NOMO-1 (cell line): ENCODE results near the gene PRDM10.
A peak's percentile ranks its signal among the peaks of the same experiment; 100 is the strongest.
"Not testable (repeated sequence)": the region's sequence is repeated elsewhere in the genome, so short reads cannot be mapped to it uniquely, and the experiment has no call there.

Experiments
- DNase-seq, 2 experiments: peaks; one replicate each; lab custom pipeline; 2025; ENCODE audit not compliant: unreplicated experiment in 2 of 2; lab: John Stamatoyannopoulos, UW

The PRDM10 gene

DNA sequence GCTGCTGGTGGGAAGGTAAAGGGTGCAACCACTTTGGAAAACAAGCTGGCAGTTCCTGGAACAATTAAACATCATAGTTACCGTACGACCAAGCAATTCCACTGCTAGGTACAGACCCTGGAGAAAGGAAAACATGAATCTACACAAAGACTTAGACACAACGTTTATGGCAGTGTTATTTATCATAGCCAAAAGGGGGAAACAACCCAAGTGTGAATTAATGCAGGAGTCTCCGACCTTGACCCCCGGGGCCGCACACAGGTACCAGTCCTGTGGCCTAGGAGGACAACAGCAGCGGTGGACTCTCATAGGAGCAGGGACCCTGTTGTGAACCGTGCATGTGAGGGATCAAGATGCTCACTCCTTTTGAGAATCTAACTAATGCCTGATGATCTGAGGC is 22.5 kb downstream of the PRDM10 start:
- DNase-seq: no peak

DNA sequence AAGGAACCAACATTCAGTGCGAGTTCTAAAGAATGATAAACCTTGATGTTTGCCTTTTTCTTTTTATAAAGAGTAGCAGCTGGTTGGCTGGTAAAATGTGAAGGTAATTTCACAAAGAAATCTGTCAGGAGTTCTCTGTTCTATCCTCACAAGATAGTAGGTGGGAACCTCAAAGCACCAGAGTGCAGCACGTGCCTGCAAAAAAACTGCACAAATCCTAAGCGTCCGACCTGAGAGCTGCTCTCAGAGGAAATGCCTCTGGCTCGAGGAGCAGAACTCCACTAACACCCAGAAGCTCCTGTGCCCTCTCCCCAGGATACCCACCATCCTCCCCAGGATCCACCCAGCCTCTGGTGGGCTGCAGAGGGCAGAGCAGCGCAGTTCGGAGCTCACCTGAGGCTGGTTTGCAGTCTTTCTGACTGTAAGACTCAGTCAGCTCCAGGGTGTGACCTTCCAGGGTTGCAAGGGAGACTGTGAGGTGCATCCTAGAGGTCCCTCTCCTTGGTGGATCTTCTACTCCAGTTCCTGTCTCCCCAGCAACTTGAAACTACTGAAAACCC is 23.5 kb downstream of the PRDM10 start:
- no peak for DNase-seq

DNA sequence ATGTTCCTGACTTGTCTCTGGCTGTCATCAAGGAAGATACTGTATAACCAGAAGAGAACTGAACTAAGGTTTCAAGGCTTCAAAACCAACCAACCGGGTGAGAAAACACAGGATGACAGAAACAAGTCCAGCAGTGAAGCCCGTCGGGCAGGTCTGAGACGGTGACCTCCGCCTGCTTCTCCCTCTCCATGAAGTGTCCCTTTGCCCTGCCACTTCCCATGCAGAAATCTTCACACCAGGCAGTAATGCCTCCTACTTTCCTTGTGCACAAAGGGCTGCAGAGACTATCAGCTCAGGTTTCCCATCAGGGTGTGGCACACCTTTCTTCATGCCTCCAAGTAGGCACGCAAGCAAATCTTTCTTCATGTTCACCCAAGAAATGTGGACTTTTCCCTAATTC is 24.2 kb downstream of the PRDM10 start:
- no peak for DNase-seq

DNA sequence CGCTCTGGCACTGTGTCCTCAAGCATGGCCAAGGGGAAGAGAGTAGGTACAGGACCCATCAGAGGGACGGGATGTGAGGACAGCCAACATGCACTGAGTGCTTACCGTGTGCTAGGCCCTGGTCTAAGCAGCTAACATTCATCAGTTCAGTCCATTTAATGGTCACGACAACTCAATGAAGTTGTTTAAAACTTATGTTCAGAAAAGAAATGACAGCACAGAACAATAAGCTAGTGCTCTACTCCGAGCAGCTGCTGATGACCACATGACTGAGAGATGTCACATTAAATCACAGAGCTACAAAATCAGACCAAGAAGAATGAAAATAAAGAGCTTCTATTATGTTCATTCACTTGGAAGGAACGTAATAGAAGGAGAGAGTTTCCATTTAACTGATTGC is 26.3 kb downstream of the PRDM10 start:
- DNase-seq: no peak

DNA sequence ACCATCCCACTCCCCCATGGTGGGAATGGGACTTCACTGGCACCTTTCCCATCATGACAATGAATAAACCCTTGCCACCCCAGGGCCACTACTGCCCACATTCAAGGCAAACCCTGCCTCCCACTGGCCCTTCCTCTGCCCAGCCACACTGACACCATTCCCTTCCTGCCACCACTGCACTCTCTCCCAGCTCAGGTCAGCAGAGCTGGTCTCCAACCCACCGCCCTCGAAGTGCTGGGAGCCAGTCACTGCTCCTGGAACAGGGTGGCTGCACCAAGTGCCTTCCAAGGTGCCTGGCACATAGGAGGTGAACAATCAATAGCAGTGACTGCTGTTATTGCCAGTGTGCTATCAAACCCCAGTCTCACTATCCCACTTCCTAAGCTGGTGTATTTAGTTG is 27.1 kb downstream of the PRDM10 start:
- DNase-seq: no peak

DNA sequence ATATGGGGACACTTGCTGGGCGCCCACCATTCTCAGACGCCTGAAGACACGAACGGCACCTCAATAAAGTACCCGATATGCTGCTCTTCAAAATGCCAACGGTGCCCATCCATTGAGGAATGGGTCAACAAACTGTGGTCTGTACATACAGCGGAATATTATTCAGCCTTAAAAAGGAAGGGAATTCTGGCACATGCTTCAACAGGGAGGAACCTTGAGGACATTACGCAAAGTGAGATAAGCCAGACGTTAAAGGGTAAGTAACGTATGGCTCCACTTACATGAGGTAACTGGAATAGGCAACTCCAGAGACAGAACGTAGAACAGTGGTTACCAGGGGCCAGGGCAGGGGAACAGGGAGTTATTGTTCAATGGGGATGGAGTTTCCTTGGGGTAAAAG is 28.0 kb downstream of the PRDM10 start:
- DNase-seq: no peak

DNA sequence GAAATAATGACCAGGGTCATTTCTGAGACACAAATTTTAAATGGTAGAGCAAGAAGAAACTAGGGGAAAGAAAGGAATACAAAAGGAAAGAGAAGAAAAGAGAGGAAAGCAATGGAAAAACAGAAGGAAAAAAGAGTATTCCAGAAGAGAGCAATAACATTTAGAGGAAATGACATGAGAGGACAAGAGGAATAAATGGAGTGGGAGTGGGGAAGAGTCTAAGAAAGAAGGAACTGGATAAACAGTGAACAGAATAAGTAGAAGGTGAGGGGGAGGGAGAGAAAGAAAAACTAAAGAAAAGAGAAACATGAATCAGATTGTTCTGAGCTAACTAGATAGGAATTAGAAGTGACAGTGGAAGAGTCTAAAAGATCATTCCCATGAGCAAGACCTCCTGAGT is 28.4 kb downstream of the PRDM10 start:
- no peak for DNase-seq

DNA sequence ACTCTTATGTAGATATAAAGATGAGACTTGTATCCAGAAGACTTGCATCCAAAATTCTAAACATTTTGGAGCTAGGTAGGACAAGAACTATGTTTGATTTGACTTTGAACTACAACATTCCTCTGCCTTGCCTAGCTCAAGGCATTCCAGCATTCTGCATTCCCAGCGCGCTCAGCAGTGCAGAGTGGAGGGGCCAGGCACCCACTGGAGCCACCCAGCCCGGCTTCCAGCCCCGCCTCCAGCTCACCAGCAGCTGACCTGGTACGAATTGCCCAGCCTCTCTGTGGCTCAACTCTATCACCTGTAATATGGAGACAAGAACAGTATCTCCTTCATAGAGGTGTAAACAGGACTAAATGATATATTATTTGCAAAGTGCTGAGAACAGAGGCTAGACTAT is 28.8 kb downstream of the PRDM10 start:
- no peak for DNase-seq

DNA sequence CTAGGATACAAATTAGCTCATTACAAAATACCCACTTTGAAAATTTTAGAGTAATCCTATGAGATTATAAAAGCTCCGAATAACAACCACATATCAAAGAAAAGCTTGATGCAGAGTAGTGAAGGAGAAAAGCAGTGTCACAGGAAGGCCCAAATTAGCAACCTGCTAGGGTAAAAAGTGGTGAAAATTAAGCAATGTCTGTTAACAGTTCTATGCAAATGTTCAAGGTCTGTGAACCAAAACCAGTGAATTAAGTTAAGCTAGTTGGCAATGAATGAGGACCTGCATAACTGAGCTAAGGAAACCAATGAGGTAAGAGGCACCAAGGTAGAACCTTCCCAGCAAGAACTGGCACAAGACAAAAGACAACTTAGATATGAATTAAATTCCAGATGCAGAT is 29.6 kb downstream of the PRDM10 start:
- DNase-seq: peak; percentile 77 to 89

DNA sequence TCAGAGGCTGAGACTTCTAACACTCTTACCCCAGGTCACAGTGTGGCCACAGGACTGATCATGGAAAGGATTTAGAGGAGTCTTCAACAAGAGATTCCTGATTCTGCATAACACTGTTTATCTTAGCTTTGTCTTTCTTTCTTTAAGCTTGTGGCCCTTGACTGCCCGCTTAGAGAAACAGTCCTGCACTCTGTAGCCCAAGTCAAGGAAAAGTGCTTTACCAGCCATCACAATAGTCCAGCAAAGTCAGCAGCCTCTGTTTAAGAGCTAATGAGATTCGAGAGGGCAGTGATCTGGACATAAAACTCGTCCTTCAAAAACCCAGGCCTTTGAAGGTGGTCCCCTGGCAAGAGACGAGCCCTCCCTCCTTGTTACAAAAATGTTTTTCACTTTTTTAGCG is 30.0 kb downstream of the PRDM10 start:
- DNase-seq: no peak

DNA sequence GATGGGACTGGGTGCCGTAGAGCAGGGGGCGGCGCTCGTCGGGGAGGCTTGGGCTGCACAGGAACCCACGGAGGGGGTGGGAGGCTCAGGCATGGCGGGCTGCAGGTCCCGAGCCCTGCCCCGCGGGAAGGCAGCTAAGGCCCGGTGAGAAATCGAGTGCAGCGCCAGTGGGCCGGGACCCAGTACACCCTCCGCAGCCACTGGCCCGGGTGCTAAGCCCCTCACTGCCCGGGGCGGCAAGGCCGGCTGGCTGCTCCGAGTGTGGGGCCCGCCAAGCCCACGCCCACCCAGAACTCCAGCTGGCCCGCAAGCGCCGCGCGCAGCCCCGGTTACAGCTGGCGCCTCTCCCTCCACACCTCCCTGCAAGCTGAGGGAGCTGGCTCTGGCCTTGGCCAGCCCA is 30.8 kb downstream of the PRDM10 start:
- not testable (repeated sequence) for DNase-seq

DNA sequence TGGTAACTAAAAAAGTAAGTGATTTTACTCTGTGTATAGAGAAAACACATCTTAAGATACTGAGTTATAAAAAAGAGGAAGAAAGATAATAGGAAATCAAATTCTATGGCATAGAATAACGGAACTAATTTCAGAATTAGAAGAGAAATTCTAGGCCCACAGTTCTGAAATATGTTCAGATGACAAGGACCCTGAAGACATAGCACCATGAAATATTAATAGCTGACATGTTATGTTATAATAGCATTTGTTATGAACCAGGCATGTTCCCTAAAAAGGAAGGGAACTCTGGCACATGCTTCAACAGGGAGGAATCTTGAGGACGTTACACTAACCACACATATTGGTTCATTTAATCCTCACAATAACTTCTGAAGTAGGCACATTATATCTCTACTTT is 32.7 kb downstream of the PRDM10 start:
- peak in 1 of 2 experiments; percentile 46 for DNase-seq

DNA sequence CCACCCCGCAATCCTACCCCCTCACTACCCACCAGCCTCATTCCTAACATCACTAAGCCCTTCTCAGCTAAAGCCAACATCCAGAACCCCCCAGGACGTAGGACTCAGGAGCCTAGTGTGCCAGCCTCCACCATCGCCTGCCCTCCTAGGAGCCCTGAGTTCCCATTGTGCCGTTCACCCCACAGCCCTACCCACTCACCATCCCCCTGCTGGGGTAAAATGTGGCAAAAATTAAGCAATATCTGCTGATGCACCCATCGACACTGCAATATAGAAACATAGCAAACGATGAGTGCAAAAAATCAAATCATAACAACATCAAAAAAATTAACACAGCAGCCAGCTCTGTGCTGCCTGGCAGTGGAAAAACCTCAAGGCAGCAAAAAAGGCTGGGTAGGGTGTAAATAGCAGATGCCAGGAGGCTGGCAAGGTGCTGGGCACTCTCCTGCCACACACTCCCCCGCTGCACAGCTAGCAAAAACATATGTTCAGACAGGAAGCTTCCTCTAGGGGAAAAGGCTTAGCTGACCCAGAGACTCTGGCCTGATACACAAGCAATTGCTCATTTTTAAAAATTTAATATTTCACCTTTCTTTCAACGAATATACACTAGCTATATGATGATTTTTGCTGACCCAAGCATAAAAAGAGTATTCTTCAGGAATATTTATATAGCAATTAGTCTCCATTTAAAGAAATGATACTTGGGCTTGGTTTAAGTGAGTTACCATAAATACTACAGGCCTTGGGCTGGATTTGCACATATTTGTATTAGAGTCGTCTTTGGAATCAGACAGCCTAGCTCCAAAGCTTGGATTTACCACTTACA is 33.8 kb downstream of the PRDM10 start:
- peak in 1 of 2 experiments; percentile 22 for DNase-seq

DNA sequence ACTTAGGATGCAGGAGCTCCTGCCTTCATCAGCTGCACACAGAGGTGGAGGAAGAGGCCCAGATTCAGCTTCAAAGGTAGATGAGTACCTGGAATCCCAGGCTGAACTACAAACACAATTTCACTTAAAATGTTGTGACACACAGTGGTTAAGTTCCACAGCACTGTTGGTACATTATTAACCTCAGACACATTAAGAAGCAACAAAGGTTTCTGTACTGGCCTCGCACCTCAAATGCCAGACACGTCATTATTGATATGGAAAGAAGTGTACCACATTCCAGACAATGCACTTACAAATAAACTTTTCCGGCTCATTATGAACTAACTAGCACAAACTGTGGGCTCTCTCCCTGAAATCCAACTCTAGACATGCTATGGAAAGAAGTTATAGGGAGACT is 34.6 kb downstream of the PRDM10 start:
- DNase-seq: no peak

DNA sequence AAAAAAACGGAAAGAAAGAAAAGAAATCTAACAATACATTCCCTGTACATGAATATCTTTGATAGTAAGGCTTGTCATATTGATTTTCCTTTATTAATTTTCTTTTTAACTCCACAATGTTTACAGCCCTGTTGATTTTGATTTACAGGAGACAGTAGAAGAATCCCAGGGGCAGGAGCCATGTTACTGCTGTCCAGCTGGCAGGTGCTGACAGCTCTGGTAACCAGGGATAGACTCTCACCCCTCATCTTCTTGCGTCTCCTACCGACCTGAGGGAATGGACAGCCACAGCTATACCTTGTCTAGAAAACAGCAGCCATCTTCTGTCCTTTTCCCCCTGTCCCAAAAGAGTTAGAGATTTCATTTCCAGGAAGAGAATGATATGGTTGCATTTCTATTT is 37.4 kb downstream of the PRDM10 start:
- DNase-seq: no peak

DNA sequence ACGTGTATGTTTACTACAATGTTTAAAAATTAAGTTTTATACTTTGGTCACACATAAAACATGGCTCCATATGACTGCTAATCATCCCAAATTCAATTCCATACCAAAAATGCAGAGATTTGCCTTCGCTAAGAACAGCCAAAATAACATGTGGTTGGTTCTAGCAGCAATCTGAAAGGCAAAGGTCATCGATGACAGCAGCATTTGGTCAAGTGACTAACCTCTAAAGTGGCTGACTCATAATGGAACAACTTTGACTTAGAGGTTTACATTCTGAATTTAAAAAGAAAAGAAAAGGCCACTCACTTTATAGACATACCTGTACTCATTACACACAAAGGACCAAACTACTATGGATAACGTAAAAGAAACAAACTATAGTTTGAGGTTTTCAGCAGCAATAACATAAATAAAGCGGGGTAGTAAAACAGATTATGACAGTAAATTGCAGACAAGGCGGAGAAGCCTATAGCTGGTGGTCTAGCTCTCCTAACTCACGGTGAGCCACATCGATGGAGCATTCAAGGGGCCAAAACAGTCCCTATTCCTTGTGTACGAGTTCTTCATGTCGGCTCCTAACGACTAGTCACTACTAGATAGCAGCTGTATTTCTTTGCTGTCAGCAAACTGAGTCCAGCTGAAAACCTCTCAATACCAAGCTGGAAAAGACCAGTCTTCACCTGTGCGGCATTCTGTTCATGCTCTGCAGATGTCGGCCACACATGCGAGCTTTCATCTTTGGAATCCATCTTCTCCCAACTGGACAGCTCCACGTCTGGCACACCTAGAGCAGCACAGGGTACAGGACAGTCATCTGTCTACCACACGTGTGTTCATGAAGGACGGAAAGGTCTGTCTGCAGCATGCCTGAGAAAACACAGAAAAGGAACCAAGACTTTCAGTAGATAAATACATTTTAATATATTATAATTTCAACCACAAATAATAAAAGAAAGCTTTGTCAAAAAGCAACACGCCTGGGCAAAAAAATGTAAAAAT is 42.1 kb downstream of the PRDM10 start:
- peak in 1 of 2 experiments; percentile 27 for DNase-seq

DNA sequence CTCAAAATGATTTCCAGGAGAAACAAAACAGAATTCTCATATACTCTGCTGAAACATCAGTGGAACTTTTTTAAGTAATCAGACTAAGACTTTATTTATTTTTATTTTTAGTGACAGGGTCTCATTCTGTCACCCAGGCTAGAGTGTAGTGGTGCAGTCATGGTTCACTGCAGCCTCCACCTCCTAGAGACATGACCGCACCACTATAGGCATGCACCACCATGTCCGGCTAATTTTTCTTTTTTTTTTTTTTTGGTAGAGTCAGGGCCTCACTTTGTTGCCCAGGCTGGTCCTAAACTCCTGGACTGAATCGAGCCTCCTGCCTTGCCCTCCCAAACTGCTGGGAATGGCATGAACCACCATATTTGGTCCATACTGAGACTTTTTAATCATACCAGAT is 42.9 kb downstream of the PRDM10 start:
- no peak for DNase-seq

DNA sequence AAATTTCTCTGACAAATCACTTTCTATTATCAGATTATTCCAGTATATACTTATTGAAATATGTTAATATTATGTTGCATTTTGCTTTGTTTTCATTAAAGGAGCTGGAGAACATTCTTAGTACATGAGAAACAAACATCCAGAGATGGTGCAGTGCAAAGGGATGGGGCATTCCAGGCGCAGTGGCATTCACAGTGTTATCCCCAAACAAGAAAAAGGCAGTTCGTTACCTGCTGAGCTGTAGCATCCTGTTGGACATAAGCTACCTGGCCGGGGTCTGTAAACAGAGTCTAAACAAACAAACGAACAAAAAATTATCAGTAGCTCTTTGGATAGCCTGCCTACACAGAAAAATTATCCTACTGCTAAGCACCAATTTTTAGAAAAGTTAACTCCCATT is 47.4 kb downstream of the PRDM10 start:
- no peak for DNase-seq

DNA sequence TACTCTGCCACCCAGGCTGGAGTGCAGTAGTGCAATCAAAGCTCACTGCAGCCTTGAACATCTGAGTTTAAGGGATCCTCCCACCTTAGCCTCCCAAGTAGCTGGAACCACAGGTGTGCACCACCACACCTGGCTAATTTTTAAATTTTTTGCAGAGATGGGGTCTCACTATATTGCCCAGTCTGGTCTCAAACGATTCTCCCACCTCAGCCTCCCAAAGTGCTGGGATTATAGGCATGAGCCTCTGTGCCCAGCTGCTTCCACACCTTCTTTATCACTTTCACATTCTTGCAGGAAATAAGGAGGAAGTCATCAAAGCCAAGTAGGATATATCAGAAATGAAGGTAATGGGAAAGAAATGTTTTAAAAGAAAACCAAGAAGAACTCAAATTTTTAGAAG is 47.9 kb downstream of the PRDM10 start:
- not testable (repeated sequence) for DNase-seq

DNA sequence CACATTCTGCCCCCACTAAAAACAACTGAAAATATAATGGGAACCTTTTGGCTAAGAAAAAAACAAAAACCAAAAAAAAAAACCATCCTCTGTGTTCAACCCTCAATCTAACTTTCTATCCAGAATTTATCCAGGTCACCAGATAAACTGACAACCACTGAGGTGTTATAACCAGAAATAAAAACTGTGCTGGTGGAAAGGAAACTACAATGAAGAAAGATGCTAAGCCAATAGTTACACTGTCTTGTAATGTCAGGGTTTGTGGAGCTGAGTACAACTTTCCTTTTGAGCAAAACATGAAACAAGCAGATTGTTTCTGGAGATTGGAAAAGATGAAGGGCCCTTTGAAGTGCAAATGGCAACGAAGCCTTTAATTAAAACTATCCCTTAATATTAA is 50.8 kb downstream of the PRDM10 start:
- DNase-seq: no peak

DNA sequence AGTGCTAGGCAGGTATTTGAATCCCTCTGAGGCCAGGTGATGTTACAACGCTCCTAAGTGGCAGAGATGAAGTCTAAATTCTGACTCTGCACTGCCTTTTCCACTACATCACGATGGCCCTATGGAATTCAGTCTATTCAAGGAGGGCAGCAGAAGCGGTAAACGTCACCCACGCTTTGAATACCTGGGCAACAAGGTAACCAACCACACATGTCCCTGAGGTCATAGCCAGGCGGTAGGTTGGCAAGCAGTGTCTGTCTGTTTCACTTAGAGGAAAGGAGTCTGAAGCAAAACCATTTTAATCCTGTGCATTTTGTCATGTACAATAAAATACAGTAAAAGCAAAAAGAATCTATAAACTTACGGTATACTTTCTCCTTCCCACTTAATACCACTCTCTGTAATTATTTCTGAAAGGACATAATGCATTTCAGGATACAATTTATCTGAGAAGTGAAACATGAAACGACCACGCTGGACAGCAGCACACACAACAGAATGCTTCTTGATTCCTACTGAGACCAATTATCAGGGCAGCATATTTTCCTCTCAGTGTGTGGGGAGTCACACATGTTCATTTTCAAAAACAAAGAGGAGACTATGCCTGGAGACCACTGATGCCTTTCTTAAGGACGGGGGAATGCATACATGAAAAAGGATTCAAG is 51.3 kb downstream of the PRDM10 start:
- DNase-seq: no peak
